GM19372 (cell line): Measurements from ENCODE around the gene KLRG1.

ENCODE experiments used
- ATAC-seq: cut with Tn5 transposase; IDR thresholded peaks from one replicate; pipeline ENCODE4 v1.9.1; 2021; ENCODE audit warnings: mild to moderate bottlenecking, low read depth, moderate library complexity; ENCODE audit not compliant: unreplicated experiment

KLRG1 gene

GRCh38 chr12:8989413-8989812 is at the start of gene KLRG1:
KLRG1 (plus strand) TSS chr12:8989546; CDS start chr12:8989636, 90 bp downstream.
- ATAC-seq, result no peak

GRCh38 chr12:8941691-8942478 is 47.5 kb upstream of the KLRG1 start:
- no peak for ATAC-seq

DNA sequence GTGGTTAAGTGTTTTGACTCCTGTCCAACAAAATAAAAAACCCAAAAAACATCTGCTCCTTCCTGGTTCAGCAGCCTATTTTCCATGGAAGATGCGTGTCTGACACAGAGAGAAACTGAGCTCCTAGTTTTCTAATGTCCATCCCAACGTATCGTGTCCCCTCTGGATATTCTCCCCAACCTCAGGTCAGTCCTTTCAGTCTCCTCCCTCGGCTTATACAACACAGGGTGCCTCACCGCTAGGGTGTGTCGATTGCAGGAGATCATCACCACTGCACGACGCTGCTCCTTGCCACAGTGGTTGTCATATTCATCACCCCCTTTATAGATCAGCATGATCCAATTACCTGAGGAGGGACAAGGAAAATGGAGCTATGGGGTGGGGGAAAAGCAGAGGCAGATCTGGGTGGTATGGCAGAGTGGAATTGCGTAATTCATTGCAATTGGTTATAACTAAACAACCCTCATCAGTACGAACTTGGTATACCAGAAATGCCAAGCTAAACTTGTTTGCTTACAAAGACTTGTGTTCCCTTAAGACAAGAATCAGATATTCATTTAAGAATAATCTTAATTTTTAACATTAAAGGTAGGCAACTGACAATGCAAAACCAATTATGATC is 45.7 kb upstream of the KLRG1 start:
- ATAC-seq, result no peak

DNA sequence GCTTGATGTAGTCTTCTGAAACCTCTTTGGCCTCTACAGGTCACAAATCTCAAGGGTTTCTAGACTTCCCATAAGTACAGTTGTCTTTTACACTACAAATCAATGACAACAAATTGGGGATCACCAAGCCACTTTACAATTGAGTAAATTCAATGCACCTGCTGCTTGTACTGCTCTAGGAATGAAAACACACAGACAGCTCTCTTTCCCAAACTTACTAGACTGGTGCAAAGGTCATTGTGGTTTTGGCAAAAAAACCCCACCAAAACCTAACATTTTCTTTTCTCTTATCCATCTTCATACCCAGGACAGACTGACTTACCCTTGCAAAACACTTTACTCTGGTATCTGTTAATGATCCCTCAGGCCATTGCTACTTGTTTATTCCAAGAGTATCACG is 42.6 kb upstream of the KLRG1 start:
- ATAC-seq, result no peak

DNA sequence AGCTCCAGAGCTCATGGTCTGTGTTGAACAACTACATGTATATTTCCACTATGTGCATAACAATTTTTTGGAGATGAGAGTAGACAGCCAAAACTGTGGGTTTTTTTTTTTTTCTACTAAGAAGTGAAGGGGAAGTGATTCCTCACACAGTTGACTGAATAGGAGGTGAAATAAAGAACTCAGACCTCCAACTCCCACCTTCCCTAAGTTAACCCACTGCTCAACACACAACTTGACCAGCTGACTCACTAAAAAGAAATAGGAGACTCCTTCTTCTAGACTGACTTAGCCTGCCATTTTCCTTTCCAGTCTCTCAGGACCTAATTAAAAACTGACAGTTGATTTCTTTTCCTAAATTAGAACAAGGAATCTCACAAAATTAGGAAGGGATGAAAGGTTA is 41.6 kb upstream of the KLRG1 start:
- no peak for ATAC-seq

GRCh38 chr12:8948701-8949341 is 40.5 kb upstream of the KLRG1 start:
- no peak for ATAC-seq

- peak; percentile 70 for ATAC-seq
Measured at GRCh38 chr12:8949342-8950220, 39.8 kb upstream of the KLRG1 start, which contains the start of gene M6PR. M6PR (minus strand) TSS chr12:8949645; CDS start chr12:8946404, 3,241 bp downstream.

- no peak for ATAC-seq
Measured at GRCh38 chr12:8950221-8950527, 39.2 kb upstream of the KLRG1 start.

- no peak for ATAC-seq
Measured at GRCh38 chr12:8950702-8951478, 38.5 kb upstream of the KLRG1 start.

DNA sequence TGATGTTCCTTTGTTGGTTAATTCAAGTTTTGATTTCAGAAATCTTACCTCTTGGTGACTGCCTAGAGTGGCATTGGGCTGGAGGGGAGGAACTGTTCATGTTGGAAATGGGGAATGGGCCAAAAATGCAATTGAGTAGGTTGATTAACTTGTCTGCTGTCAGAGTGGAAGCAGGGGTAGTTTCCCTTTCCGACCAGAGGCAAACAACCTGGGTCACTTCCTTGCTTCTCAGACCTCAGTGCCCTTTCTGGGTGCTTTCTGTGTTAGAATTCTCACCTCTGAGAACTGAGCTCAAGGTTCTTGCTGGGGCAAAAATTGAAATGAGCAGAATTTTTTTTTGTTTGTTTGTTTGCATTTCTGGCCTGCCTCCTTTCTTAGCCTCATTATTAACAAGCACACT is 37.6 kb upstream of the KLRG1 start:
- ATAC-seq, result no peak

DNA sequence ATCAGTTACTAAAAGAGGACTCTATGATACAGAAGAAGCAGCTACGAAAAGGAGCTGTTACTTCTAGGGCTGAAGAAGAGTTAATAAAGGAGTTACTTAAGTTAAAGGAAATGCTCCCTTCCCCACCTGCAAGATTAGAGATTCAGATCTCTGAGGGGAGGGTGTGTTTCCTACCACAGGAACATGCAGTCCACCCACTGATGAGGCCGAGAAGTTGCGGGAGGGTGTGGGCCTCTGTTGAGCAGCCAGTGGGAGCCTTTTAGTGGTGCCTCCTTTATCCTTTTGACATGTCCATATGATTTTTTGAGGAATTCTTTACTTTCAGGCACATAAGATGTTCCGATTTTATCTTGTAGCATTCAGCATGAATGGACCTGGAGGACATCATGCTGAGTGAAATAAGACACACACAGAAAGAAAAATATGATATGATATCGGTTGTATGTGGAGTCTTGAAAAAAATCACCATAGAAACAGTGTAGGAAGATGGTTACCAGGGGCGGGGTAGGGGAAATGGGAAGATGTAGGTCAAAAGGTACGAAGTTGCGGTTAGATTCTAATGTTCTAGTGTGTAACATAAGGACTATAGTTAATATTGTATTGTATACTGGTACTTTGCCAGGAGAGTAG is 35.5 kb upstream of the KLRG1 start:
- no peak for ATAC-seq

- no peak for ATAC-seq
Measured at GRCh38 chr12:8956073-8956472, 33.3 kb upstream of the KLRG1 start.

- ATAC-seq, result no peak
Measured at GRCh38 chr12:8956772-8957171, 32.6 kb upstream of the KLRG1 start.

- ATAC-seq, result no peak
Measured at GRCh38 chr12:8957561-8957960, 31.8 kb upstream of the KLRG1 start.

- ATAC-seq, result no peak
Measured at GRCh38 chr12:8958066-8958465, 31.3 kb upstream of the KLRG1 start.

DNA sequence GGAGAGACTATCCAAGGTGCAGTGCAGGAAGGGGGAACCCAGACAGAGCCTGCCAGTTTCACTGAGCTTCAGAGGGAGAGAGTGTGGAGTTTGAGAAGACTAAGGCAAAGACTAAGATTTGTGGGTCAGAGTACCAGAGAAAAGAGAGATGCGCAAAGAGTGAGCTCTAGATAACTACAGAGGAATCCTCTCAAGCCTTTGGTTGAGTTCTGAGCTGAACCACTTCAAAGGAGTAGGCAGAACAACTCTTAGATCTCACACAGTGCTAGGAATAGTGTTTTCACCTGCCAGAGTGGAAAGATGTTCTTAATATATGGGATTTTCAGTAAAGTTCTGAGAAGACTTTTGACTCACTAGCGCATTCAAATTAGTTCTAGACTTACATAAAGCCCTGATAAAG is 29.2 kb upstream of the KLRG1 start:
- no peak for ATAC-seq

DNA sequence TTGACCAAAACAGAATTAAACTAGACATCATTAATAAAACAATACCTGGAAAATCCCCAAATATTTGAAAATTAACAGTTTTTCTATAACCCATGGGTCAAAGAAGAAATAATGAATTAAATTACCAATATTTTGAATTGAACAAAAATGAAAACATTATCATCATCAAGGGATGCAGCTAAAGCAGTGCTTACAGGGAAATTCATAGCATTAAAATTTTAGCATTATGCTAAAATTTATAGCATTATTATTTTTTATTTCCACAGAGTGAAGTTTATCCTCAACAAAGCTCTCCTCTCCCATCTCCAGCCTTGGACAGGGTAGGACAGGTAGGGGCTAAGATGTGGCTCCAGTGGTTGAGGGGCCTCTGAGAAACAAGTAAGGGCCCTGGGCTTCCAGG is 20.6 kb upstream of the KLRG1 start:
- ATAC-seq, result no peak

- no peak for ATAC-seq
Measured at GRCh38 chr12:8969861-8970411, 19.4 kb upstream of the KLRG1 start.

DNA sequence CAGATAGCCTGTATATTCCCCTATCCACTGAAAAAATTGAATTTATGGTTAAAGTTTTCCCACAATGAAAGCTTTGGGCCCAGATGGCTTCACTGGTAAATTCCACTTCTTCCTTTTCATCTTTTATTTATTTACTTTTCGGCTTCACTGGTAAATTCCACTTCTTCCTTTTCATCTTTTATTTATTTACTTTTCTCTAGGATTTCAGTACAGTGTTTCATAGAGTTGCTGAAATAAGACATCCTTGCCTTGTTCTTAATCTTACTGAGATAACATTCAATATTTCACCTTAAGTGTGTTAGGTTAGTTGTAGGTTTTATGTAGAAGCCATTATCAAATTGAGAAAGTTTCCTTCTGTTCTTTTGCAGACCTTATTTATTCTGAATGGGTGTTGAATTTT is 18.9 kb upstream of the KLRG1 start:
- no peak for ATAC-seq
